SU-DHL-6 (cell line): ENCODE measurements around the gene MPRIP.

Experiments used
- H2AFZ ChIP-seq: fragments of 200-600 bp; sonication (generic); 2 replicates; pipeline ENCODE4 v1.6.1; 2014; ENCODE audit warnings: low read depth, mild to moderate bottlenecking, moderate library complexity, mixed read lengths, antibody characterized with exemption, low read length; ENCODE audit not compliant: severe bottlenecking
- H3F3A ChIP-seq: fragments of 200-600 bp; shearing (Covaris generic); 2 replicates; pipeline ENCODE4 v1.6.0; 2016; ENCODE audit warnings: antibody characterized with exemption, mild to moderate bottlenecking; ENCODE audit not compliant: insufficient read depth
- H3K27ac ChIP-seq: fragments of 200-600 bp; sonication (generic); 2 replicates; pipeline ENCODE4 v1.5.1; 2016; ENCODE audit warnings: low read depth, mild to moderate bottlenecking, low read length, moderate library complexity, mixed read lengths
- H3K27me3 ChIP-seq: fragments of 200-600 bp; sonication (generic), shearing (Covaris generic); 2 replicates; pipeline ENCODE4 v1.6.0; 2014; ENCODE audit warnings: mild to moderate bottlenecking, low read length
- H3K36me3 ChIP-seq: fragments of 200-600 bp; sonication (generic); 2 replicates; pipeline ENCODE4 v1.6.1; 2014; ENCODE audit warnings: mild to moderate bottlenecking, low read length, mixed read lengths
- H3K4me2 ChIP-seq: fragments of 300-600, 200-600 bp; shearing (Covaris generic), sonication (generic); 2 replicates; pipeline ENCODE4 v1.6.0; 2014; ENCODE audit warnings: low read length, low read depth, mild to moderate bottlenecking; ENCODE audit not compliant: poor library complexity, severe bottlenecking
- H3K4me3 ChIP-seq: fragments of 200-600 bp; sonication (generic); 2 replicates; pipeline ENCODE4 v1.5.1; 2014; ENCODE audit warnings: antibody characterized with exemption, low read length, mild to moderate bottlenecking, mixed read lengths; ENCODE audit not compliant: insufficient read depth, poor library complexity, severe bottlenecking
- H3K79me2 ChIP-seq: fragments of 200-600 bp; sonication (generic); 2 replicates; pipeline ENCODE4 v1.6.1; 2014; ENCODE audit warnings: mild to moderate bottlenecking, low read length, moderate library complexity; ENCODE audit not compliant: insufficient read depth
- H3K9ac ChIP-seq: fragments of 200-600 bp; sonication (generic); 2 replicates; pipeline ENCODE4 v1.7.0; 2014; ENCODE audit warnings: mild to moderate bottlenecking, low read length
- H3K9me2 ChIP-seq: fragments of 200-600 bp; sonication (generic); replicated peaks from 2 replicates; pipeline ENCODE4 v1.6.1; 2014; ENCODE audit warnings: low read length; ENCODE audit not compliant: insufficient read depth
- H3K9me3 ChIP-seq: fragments of 200-600 bp; sonication (generic); 2 replicates; pipeline ENCODE4 v1.6.1; 2014; ENCODE audit warnings: low read length, mixed read lengths; ENCODE audit not compliant: insufficient read depth
- H4K20me1 ChIP-seq: fragments of 200-600 bp; sonication (generic); 2 replicates; pipeline ENCODE4 v1.6.1; 2014; ENCODE audit warnings: low read depth, mild to moderate bottlenecking, antibody characterized with exemption, low read length, moderate library complexity, mixed read lengths
- CTCF ChIP-seq: fragments of 200-600 bp; sonication (generic); IDR thresholded peaks from one replicate; pipeline ENCODE4 v1.5.1; 2017; ENCODE audit warnings: antibody characterized with exemption, mild to moderate bottlenecking, low read length, moderate library complexity; ENCODE audit not compliant: insufficient read depth, poor library complexity, severe bottlenecking
- EZH2phosphoT487 ChIP-seq: fragments of 200-600 bp; sonication (generic), shearing (Covaris generic); conservative IDR thresholded peaks from 2 replicates; pipeline ENCODE4 v1.6.1; 2018; ENCODE audit warnings: mild to moderate bottlenecking, antibody characterized with exemption, low read length, moderate library complexity, mixed read lengths

MPRIP gene

GRCh38 chr17:17126131-17127110, 84.2 kb downstream of the MPRIP start:
- Histone ChIP-seq H3K9me2 (no peaks in the 10 kb centered on the region), H3K79me2 (no peaks in the 10 kb centered on the region), H3K9me3 (no peaks in the 10 kb centered on the region), H4K20me1 (no peaks in the 10 kb centered on the region), H3K4me2 (no peak overlapping the region), H3K4me3 (no peak overlapping the region), H2AFZ (no peak overlapping the region), H3K36me3 (no peaks in the 10 kb centered on the region), H3K9ac (no peak overlapping the region), H3K27me3 (no peaks in the 10 kb centered on the region), H3K27ac (no peak overlapping the region), H3F3A (no peaks in the 10 kb centered on the region)
- TF ChIP-seq EZH2phosphoT487 = no peak
- no peak for TF ChIP-seq CTCF

- H3K4me3 ChIP-seq = no peak overlapping the region
- TF ChIP-seq EZH2phosphoT487 = no peak
- no peak for TF ChIP-seq CTCF
- no peaks in the 10 kb centered on the region for H3F3A ChIP-seq
- H4K20me1 ChIP-seq = no peaks in the 10 kb centered on the region
- H3K9ac ChIP-seq = no peak overlapping the region
- no peak overlapping the region for H3K4me2 ChIP-seq
- no peak overlapping the region for H2AFZ ChIP-seq
- no peaks in the 10 kb centered on the region for H3K9me3 ChIP-seq
- no peak overlapping the region for H3K27ac ChIP-seq
- H3K79me2 ChIP-seq = no peaks in the 10 kb centered on the region
- H3K36me3 ChIP-seq = no peaks in the 10 kb centered on the region
- H3K27me3 ChIP-seq = no peaks in the 10 kb centered on the region
- H3K9me2 ChIP-seq = no peaks in the 10 kb centered on the region
These were observed 84.9 kb downstream of the MPRIP start for GRCh38 chr17:17127156-17127555.

GRCh38 chr17:17127730-17128291, 85.6 kb downstream of the MPRIP start:
- Histone ChIP-seq H3F3A (no peaks in the 10 kb centered on the region), H2AFZ (no peak overlapping the region), H3K36me3 (no peaks in the 10 kb centered on the region), H3K4me3 (no peak overlapping the region), H3K9ac (no peak overlapping the region), H3K27ac (no peak overlapping the region), H3K79me2 (no peaks in the 10 kb centered on the region), H3K9me2 (no peaks in the 10 kb centered on the region), H3K9me3 (no peaks in the 10 kb centered on the region), H3K27me3 (no peaks in the 10 kb centered on the region), H4K20me1 (no peaks in the 10 kb centered on the region), H3K4me2 (no peak overlapping the region)
- TF ChIP-seq CTCF = no peak
- no peak for TF ChIP-seq EZH2phosphoT487
